Activated T-helper 1 cell treated with anti-CD3 and anti-CD28 coated beads, Interleukin-12 subunit alpha, Interleukin-12 subunit beta, Interleukin-2, Interleukin-4 antibody, amounts not matched to agents 30 ng/mL and 10 ng/mL and 1 ng/mL, durations not matched to agents 14 hours and 24 hours and 36 hours (primary cell): ENCODE data around the gene CCKAR. TPM values are rescaled to one million over a fixed set of nuclear protein-coding genes. Genes with fewer than 3 reads are reported as not detected.

ENCODE experiments used
- DNase-seq: peaks from one replicate; pipeline ENCODE4 v3.0.0; 2021; ENCODE audit warnings: low spot score
- H3K27ac Mint-ChIP-seq: one replicate; pipeline ENCODE4 v1.8.0; 2021; ENCODE audit warnings: mild to moderate bottlenecking, mixed read lengths
- H3K27me3 Mint-ChIP-seq: one replicate; pipeline ENCODE4 v1.8.0; 2022; ENCODE audit warnings: mild to moderate bottlenecking, moderate library complexity, mixed read lengths; ENCODE audit not compliant: insufficient read depth
- H3K36me3 Mint-ChIP-seq: one replicate; pipeline ENCODE4 v1.8.0; 2021; ENCODE audit warnings: low read depth, mixed read lengths
- H3K4me1 Mint-ChIP-seq: one replicate; pipeline ENCODE4 v1.8.0; 2021; ENCODE audit warnings: low read depth, mixed read lengths
- H3K4me3 Mint-ChIP-seq: one replicate; pipeline ENCODE4 v1.8.0; 2021; ENCODE audit warnings: mild to moderate bottlenecking, moderate library complexity, mixed read lengths
- H3K9me3 Mint-ChIP-seq: one replicate; pipeline ENCODE4 v1.8.0; 2021; ENCODE audit warnings: mixed read lengths
- intact Hi-C: fragments of 100-400 bp; cut with micrococcal nuclease; formaldehyde crosslinking; loops from one replicate; pipeline ENCODE4 v1.15.1; 2024
- total RNA-seq: library from RNA; stranded (reverse); gene quantifications from 2 replicates; pipeline ENCODE4 v1.2.3, GENCODE V29; 2022

Gene CCKAR
- total RNA-seq, 1 donor from 2014 or later = not detected

- intact Hi-C loops = no loop called here
- H3K4me3 Mint-ChIP-seq = no peak overlapping the region
- H3K27ac Mint-ChIP-seq = no peak overlapping the region
- peaks cover 6% of the 10 kb centered on the region for H3K9me3 Mint-ChIP-seq
- no peak for DNase-seq
- H3K36me3 Mint-ChIP-seq = peaks cover 34% of the 10 kb centered on the region
- no peaks in the 10 kb centered on the region for H3K4me1 Mint-ChIP-seq
- H3K27me3 Mint-ChIP-seq = no peaks in the 10 kb centered on the region
Observed at GRCh38 chr4:26441771-26442170, 48.5 kb downstream of the CCKAR start.

GRCh38 chr4:26441102-26441501, 49.2 kb downstream of the CCKAR start:
- no peak overlapping the region for H3K27ac Mint-ChIP-seq
- DNase-seq = no peak
- H3K9me3 Mint-ChIP-seq = peaks cover 6% of the 10 kb centered on the region
- intact Hi-C loops = no loop called here
- H3K36me3 Mint-ChIP-seq = peaks cover 38% of the 10 kb centered on the region
- H3K4me3 Mint-ChIP-seq = no peak overlapping the region
- H3K4me1 Mint-ChIP-seq = no peaks in the 10 kb centered on the region
- H3K27me3 Mint-ChIP-seq = no peaks in the 10 kb centered on the region

GRCh38 chr4:26434030-26434639, 56.1 kb downstream of the CCKAR start:
- peaks cover 41% of the 10 kb centered on the region for H3K36me3 Mint-ChIP-seq
- H3K9me3 Mint-ChIP-seq = no peaks in the 10 kb centered on the region
- DNase-seq = no peak
- H3K27me3 Mint-ChIP-seq = no peaks in the 10 kb centered on the region
- no peak overlapping the region for H3K4me3 Mint-ChIP-seq
- H3K4me1 Mint-ChIP-seq = peaks cover 18% of the 10 kb centered on the region
- intact Hi-C loops = no loop called here
- H3K27ac Mint-ChIP-seq = no peak overlapping the region

- intact Hi-C loops = no loop called here
- H3K4me3 Mint-ChIP-seq = no peak overlapping the region
- no peak for DNase-seq
- H3K9me3 Mint-ChIP-seq = no peaks in the 10 kb centered on the region
- peaks cover 41% of the 10 kb centered on the region for H3K36me3 Mint-ChIP-seq
- peaks cover 18% of the 10 kb centered on the region for H3K4me1 Mint-ChIP-seq
- H3K27ac Mint-ChIP-seq = no peak overlapping the region
- H3K27me3 Mint-ChIP-seq = no peaks in the 10 kb centered on the region
Observed at GRCh38 chr4:26433556-26433955, 56.7 kb downstream of the CCKAR start.

- Mint-ChIP-seq H3K36me3 (peaks cover 47% of the 10 kb centered on the region), H3K4me3 (no peak overlapping the region)
Observed at GRCh38 chr4:26432419-26432818, 57.9 kb downstream of the CCKAR start.

GRCh38 chr4:26431461-26432180, 58.7 kb downstream of the CCKAR start:
- Mint-ChIP-seq H3K4me1 (peaks cover 30% of the 10 kb centered on the region), H3K27me3 (no peaks in the 10 kb centered on the region), H3K9me3 (no peaks in the 10 kb centered on the region), H3K36me3 (peaks cover 53% of the 10 kb centered on the region), H3K4me3 (no peak overlapping the region), H3K27ac (no peak overlapping the region)
- DNase-seq = no peak
- intact Hi-C loops = no loop called here

More at GRCh38 chr4:26432419-26432818, 57.9 kb downstream of the CCKAR start:
- DNase-seq = no peak
- H3K9me3 Mint-ChIP-seq = no peaks in the 10 kb centered on the region
- no peaks in the 10 kb centered on the region for H3K27me3 Mint-ChIP-seq
- intact Hi-C loops = no loop called here
- H3K4me1 Mint-ChIP-seq = peaks cover 22% of the 10 kb centered on the region
- no peak overlapping the region for H3K27ac Mint-ChIP-seq

Other genes with a start within 250 kb of the CCKAR start
- 455 and 472 TPM in 2 replicates for gene RBPJ, start 169.5 kb downstream of the CCKAR start, total RNA-seq
- 4.3 and 4.7 TPM in 2 replicates for gene TBC1D19, start 93.6 kb upstream of the CCKAR start, total RNA-seq